ENCODE data around the gene IL1RAPL1.

DNA sequence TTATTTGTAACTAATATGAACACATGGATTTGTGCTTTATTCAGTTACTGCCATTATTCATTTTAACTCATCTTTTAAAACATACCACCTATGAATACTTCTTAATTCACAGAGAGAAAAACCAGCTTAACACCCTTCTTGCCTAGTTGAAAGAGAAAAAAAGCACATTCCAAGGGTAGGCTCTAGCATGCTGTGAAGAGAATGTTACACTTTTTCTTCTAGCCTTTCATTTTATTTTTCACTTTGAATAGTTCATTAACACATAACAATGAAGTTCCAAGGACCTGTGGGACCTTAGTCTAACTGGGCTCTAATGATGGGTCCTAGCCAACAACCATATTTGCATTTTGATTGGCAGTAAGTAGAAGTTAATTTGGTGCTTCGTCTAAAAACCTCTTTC is 1348.2 kb downstream of the IL1RAPL1 start:
- TF ChIP-seq, protein P1, sequence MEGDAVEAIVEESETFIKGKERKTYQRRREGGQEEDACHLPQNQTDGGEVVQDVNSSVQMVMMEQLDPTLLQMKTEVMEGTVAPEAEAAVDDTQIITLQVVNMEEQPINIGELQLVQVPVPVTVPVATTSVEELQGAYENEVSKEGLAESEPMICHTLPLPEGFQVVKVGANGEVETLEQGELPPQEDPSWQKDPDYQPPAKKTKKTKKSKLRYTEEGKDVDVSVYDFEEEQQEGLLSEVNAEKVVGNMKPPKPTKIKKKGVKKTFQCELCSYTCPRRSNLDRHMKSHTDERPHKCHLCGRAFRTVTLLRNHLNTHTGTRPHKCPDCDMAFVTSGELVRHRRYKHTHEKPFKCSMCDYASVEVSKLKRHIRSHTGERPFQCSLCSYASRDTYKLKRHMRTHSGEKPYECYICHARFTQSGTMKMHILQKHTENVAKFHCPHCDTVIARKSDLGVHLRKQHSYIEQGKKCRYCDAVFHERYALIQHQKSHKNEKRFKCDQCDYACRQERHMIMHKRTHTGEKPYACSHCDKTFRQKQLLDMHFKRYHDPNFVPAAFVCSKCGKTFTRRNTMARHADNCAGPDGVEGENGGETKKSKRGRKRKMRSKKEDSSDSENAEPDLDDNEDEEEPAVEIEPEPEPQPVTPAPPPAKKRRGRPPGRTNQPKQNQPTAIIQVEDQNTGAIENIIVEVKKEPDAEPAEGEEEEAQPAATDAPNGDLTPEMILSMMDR (IDR thresholded peaks at IDR 0.05; ENCODE audit: poor library complexity, severe bottlenecking) = no peak
- TF ChIP-seq RAD21 (conservative IDR thresholded peaks at IDR 0.05) = no peak
- no peak for TF ChIP-seq MXI1 (conservative IDR thresholded peaks at IDR 0.05; ENCODE audit: poor library complexity, severe bottlenecking)
- no peak for TF ChIP-seq EZH2 (IDR thresholded peaks at IDR 0.05; ENCODE audit: borderline replicate concordance, insufficient read depth, low read length, poor library complexity, severe bottlenecking)
- no peak for TF ChIP-seq TAF1 (IDR thresholded peaks at IDR 0.05; ENCODE audit: low read depth)
- no peak for TF ChIP-seq EP300 (conservative IDR thresholded peaks at IDR 0.05; ENCODE audit: poor library complexity, severe bottlenecking)
